ENCODE measurements around the gene SHB. TPM values are rescaled to one million over a fixed set of nuclear protein-coding genes. Genes with fewer than 3 reads are reported as not detected.

The SHB gene
- total RNA-seq, 1 experiment from 2014 or later: 28.7 TPM

GRCh38 chr9:38063363-38063707, 5.7 kb downstream of the SHB start:
- intact Hi-C loops (cut with micrococcal nuclease): loop anchor here (10.0 kb wide), 1 partner anchor 49 kb away; no protein-coding TSS in a partner anchor
- H3K79me2 ChIP-seq (ENCODE audit: insufficient read depth, low read length): peaks cover 98% of the 10 kb centered on the region

More at GRCh38 chr9:38063363-38063707, 5.7 kb downstream of the SHB start:
- H3K9ac ChIP-seq (ENCODE audit: low read length): peak overlapping the region; percentile 10; the same call in 1 of the 2 replicates
- H3K36me3 ChIP-seq (ENCODE audit: control insufficient read depth in 1 of 2, insufficient read depth in 2 of 2, low read length in 2 of 2): peaks cover 0 to 5% of the 10 kb centered on the region in 2 experiments; a peak in 1 of 4 replicates
- ChIA-PET RAD21 (ENCODE audit: low non-redundant PET in 1 of 2, low total read pairs in 2 of 2, uncharacterized antibody in 2 of 2, unreplicated experiment in 2 of 2) (interaction anchor here in 1 of 2 experiments (1.0 kb wide), 1 partner anchor 158 kb away, joined by 4 read pairs; no protein-coding TSS in a partner anchor), CTCF (interaction anchor here (0.7 to 2.0 kb wide), 4 partner anchors 10 to 200 kb away, joined by 3 to 5 read pairs (median 4); no protein-coding TSS in a partner anchor), POLR2A (interaction anchor here (1.1 kb wide), 1 partner anchor 16 kb away, joined by 3 read pairs; no protein-coding TSS in a partner anchor)
- peaks cover 22% of the 10 kb centered on the region; the same call in 1 of the 2 replicates for H4K20me1 ChIP-seq (ENCODE audit: insufficient read depth)
- no TSS peak for BruUV-seq (replicated peaks)
- H2AFZ ChIP-seq (ENCODE audit: low read depth, low read length, poor library complexity, severe bottlenecking): no peak overlapping the region
- H3K27me3 ChIP-seq (ENCODE audit: insufficient read depth, low read length): no peaks in the 10 kb centered on the region
- DNase-seq (ENCODE audit: low read depth, low spot score) (no peak), ATAC-seq (peak; percentile 15)
- no peaks in the 10 kb centered on the region for H3K9me2 ChIP-seq (ENCODE audit: insufficient read depth)
- no peak overlapping the region for H3K4me3 ChIP-seq (replicated peaks in 1 of 2; ENCODE audit: low read depth in 1 of 2, low read length in 2 of 2)
- H3K4me2 ChIP-seq (ENCODE audit: low read length): peak overlapping the region; percentile 41
- no peaks in the 10 kb centered on the region for H3K9me3 ChIP-seq (ENCODE audit: control insufficient read depth in 1 of 2, insufficient read depth in 1 of 2, low read depth in 1 of 2, low read length in 2 of 2)
- TF ChIP-seq, protein P1, sequence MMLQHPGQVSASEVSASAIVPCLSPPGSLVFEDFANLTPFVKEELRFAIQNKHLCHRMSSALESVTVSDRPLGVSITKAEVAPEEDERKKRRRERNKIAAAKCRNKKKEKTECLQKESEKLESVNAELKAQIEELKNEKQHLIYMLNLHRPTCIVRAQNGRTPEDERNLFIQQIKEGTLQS (IDR thresholded peaks at IDR 0.05): no peak
- TF ChIP-seq FOSL1 (IDR thresholded peaks at IDR 0.05; ENCODE audit: low read depth) (no peak), TCF7L2 (IDR thresholded peaks at IDR 0.05; ENCODE audit: borderline replicate concordance, extremely low read depth, insufficient read depth, insufficient read length) (no peak), EZH2phosphoT487 (IDR thresholded peaks at IDR 0.05; ENCODE audit: borderline replicate concordance) (no peak), SIN3A (IDR thresholded peaks at IDR 0.05; ENCODE audit: low read depth) (no peak), JUND (IDR thresholded peaks at IDR 0.05) (no peak), RAD21 (IDR thresholded peaks at IDR 0.05; ENCODE audit: low read depth) (no peak), POLR2AphosphoS5 (IDR thresholded peaks at IDR 0.05; ENCODE audit: low read depth, low read length) (no peak), EGR1 (IDR thresholded peaks at IDR 0.05; ENCODE audit: low read depth) (no peak), ZFX (IDR thresholded peaks at IDR 0.05) (no peak), ZBTB33 (IDR thresholded peaks at IDR 0.05; ENCODE audit: extremely low read depth, insufficient replicate concordance, low read length) (no peak), CEBPB (IDR thresholded peaks at IDR 0.05; ENCODE audit: low read depth) (no peak), YY1 (IDR thresholded peaks at IDR 0.05; ENCODE audit: extremely low read depth, insufficient replicate concordance, low read depth, low read length) (no peak), CBX3 (IDR thresholded peaks at IDR 0.05; ENCODE audit: low read depth) (no peak)
- TF ChIP-seq, protein P2, sequence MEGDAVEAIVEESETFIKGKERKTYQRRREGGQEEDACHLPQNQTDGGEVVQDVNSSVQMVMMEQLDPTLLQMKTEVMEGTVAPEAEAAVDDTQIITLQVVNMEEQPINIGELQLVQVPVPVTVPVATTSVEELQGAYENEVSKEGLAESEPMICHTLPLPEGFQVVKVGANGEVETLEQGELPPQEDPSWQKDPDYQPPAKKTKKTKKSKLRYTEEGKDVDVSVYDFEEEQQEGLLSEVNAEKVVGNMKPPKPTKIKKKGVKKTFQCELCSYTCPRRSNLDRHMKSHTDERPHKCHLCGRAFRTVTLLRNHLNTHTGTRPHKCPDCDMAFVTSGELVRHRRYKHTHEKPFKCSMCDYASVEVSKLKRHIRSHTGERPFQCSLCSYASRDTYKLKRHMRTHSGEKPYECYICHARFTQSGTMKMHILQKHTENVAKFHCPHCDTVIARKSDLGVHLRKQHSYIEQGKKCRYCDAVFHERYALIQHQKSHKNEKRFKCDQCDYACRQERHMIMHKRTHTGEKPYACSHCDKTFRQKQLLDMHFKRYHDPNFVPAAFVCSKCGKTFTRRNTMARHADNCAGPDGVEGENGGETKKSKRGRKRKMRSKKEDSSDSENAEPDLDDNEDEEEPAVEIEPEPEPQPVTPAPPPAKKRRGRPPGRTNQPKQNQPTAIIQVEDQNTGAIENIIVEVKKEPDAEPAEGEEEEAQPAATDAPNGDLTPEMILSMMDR (IDR thresholded peaks at IDR 0.05 in 2 of 3, conservative IDR thresholded peaks at IDR 0.05 in 1 of 3; ENCODE audit: borderline replicate concordance in 1 of 3, insufficient read depth in 1 of 3, low read depth in 2 of 3, low read length in 2 of 3): no peak
- H3K27ac ChIP-seq (ENCODE audit: low read depth, low read length): no peak overlapping the region
- peaks cover 48 to 62% of the 10 kb centered on the region in 2 experiments for H3K4me1 ChIP-seq (ENCODE audit: control insufficient read depth in 1 of 2, insufficient read depth in 2 of 2, low read length in 2 of 2)
